Activated naive CD4-positive, alpha-beta T cell treated with anti-CD3 and anti-CD28 coated beads, Interleukin-2, amount 50 U/mL, for 72 hours (primary cell): Measurements from ENCODE around the gene SRGAP1. TPM values are rescaled to one million over a fixed set of nuclear protein-coding genes. Genes with fewer than 3 reads are reported as not detected.

Source experiments
- ATAC-seq, 2 donors: fragments of 150-1000 bp; cut with Tn5 transposase; 2 replicates each; pipeline ENCODE4 v1.10.0; 2021; ENCODE audit warnings: mild to moderate bottlenecking in 2 of 2, moderate library complexity in 2 of 2
- DNase-seq, 2 donors: peaks; one replicate each; pipeline ENCODE4 v3.0.0; 2021 to 2022; ENCODE audit warnings: low spot score in 2 of 2
- H3K27ac Mint-ChIP-seq, 2 donors: one replicate each; pipeline ENCODE4 v1.8.0; 2022; ENCODE audit warnings: mild to moderate bottlenecking in 2 of 2, mixed read lengths in 2 of 2
- H3K36me3 Mint-ChIP-seq, 2 donors: one replicate each; pipeline ENCODE4 v1.8.0; 2022; ENCODE audit warnings: mixed read lengths in 2 of 2
- H3K9me3 Mint-ChIP-seq, 2 donors: one replicate each; pipeline ENCODE4 v1.8.0; 2022; ENCODE audit warnings: mixed read lengths in 2 of 2
- total RNA-seq, 2 donors: library from RNA; stranded (reverse); gene quantifications; one replicate each; pipeline ENCODE4 v1.2.3, GENCODE V29; 2022

Gene SRGAP1
- total RNA-seq, 2 donors from 2014 or later, result 0.25 TPM; not detected in 1

- no peak for ATAC-seq
- Mint-ChIP-seq H3K9me3 (no peaks in the 10 kb centered on the region), H3K36me3 (no peaks in the 10 kb centered on the region), H3K27ac (no peak overlapping the region)
- no peak for DNase-seq
These were observed 114.5 kb downstream of the SRGAP1 start for GRCh38 chr12:63958876-63959580.

- Mint-ChIP-seq H3K36me3 (no peaks in the 10 kb centered on the region), H3K27ac (no peak overlapping the region), H3K9me3 (no peaks in the 10 kb centered on the region)
- no peak for ATAC-seq
- no peak for DNase-seq
These were observed 116.5 kb downstream of the SRGAP1 start for GRCh38 chr12:63961048-63961447.

- no peak for DNase-seq
- Mint-ChIP-seq H3K27ac (no peak overlapping the region), H3K9me3 (no peaks in the 10 kb centered on the region), H3K36me3 (no peaks in the 10 kb centered on the region)
- no peak for ATAC-seq
These were observed 117.0 kb downstream of the SRGAP1 start for GRCh38 chr12:63961543-63961942.

GRCh38 chr12:63963868-63964267 lies 119.4 kb downstream of the SRGAP1 start:
- DNase-seq, result no peak
- ATAC-seq, result no peak
- Mint-ChIP-seq H3K9me3 (no peaks in the 10 kb centered on the region), H3K27ac (no peak overlapping the region), H3K36me3 (no peaks in the 10 kb centered on the region)

GRCh38 chr12:63964301-63964700 lies 119.8 kb downstream of the SRGAP1 start:
- ATAC-seq (no peak), DNase-seq (no peak)
- H3K9me3 Mint-ChIP-seq, result no peaks in the 10 kb centered on the region
- H3K36me3 Mint-ChIP-seq, result no peaks in the 10 kb centered on the region
- no peak overlapping the region for H3K27ac Mint-ChIP-seq

- Mint-ChIP-seq H3K36me3 (no peaks in the 10 kb centered on the region), H3K9me3 (no peaks in the 10 kb centered on the region), H3K27ac (no peak overlapping the region)
- no peak for ATAC-seq
- no peak for DNase-seq
These were observed 121.6 kb downstream of the SRGAP1 start for GRCh38 chr12:63965936-63966605.

GRCh38 chr12:63966606-63966975 lies 122.1 kb downstream of the SRGAP1 start:
- no peak for DNase-seq
- no peak overlapping the region for H3K27ac Mint-ChIP-seq
- no peaks in the 10 kb centered on the region for H3K36me3 Mint-ChIP-seq
- no peak for ATAC-seq
- no peaks in the 10 kb centered on the region for H3K9me3 Mint-ChIP-seq

- no peak overlapping the region for H3K27ac Mint-ChIP-seq
- no peak for ATAC-seq
- no peak for DNase-seq
- H3K36me3 Mint-ChIP-seq, result no peaks in the 10 kb centered on the region
- H3K9me3 Mint-ChIP-seq, result no peaks in the 10 kb centered on the region
These were observed 123.1 kb downstream of the SRGAP1 start for GRCh38 chr12:63967358-63968145.

GRCh38 chr12:63968673-63969072 lies 124.2 kb downstream of the SRGAP1 start:
- no peak overlapping the region for H3K27ac Mint-ChIP-seq
- H3K36me3 Mint-ChIP-seq, result no peaks in the 10 kb centered on the region
- ATAC-seq, result no peak
- no peaks in the 10 kb centered on the region for H3K9me3 Mint-ChIP-seq
- DNase-seq, result no peak

- Mint-ChIP-seq H3K27ac (no peak overlapping the region), H3K36me3 (no peaks in the 10 kb centered on the region), H3K9me3 (no peaks in the 10 kb centered on the region)
- ATAC-seq (no peak), DNase-seq (no peak)
These were observed 132.4 kb downstream of the SRGAP1 start for GRCh38 chr12:63976902-63977395.

- DNase-seq (no peak), ATAC-seq (no peak)
- H3K36me3 Mint-ChIP-seq, result no peaks in the 10 kb centered on the region
- no peaks in the 10 kb centered on the region for H3K9me3 Mint-ChIP-seq
- H3K27ac Mint-ChIP-seq, result no peak overlapping the region
These were observed 132.9 kb downstream of the SRGAP1 start for GRCh38 chr12:63977441-63977840.

GRCh38 chr12:63978519-63978918 lies 134.0 kb downstream of the SRGAP1 start:
- DNase-seq (no peak), ATAC-seq (no peak)
- no peaks in the 10 kb centered on the region for H3K9me3 Mint-ChIP-seq
- no peaks in the 10 kb centered on the region for H3K36me3 Mint-ChIP-seq
- H3K27ac Mint-ChIP-seq, result no peak overlapping the region

GRCh38 chr12:63980211-63980610 lies 135.7 kb downstream of the SRGAP1 start:
- H3K36me3 Mint-ChIP-seq, result no peaks in the 10 kb centered on the region
- no peaks in the 10 kb centered on the region for H3K9me3 Mint-ChIP-seq

GRCh38 chr12:63981343-63981742 lies 136.8 kb downstream of the SRGAP1 start:
- DNase-seq (no peak), ATAC-seq (no peak)
- no peak overlapping the region for H3K27ac Mint-ChIP-seq
- no peaks in the 10 kb centered on the region for H3K36me3 Mint-ChIP-seq
- H3K9me3 Mint-ChIP-seq, result no peaks in the 10 kb centered on the region

More at GRCh38 chr12:63980211-63980610, 135.7 kb downstream of the SRGAP1 start:
- DNase-seq, result no peak
- no peak overlapping the region for H3K27ac Mint-ChIP-seq
- ATAC-seq, result no peak

GRCh38 chr12:63982604-63983295 lies 138.2 kb downstream of the SRGAP1 start:
- DNase-seq (no peak), ATAC-seq (no peak)
- H3K36me3 Mint-ChIP-seq, result no peaks in the 10 kb centered on the region
- H3K9me3 Mint-ChIP-seq, result no peaks in the 10 kb centered on the region
- H3K27ac Mint-ChIP-seq, result no peak overlapping the region

- H3K36me3 Mint-ChIP-seq, result no peaks in the 10 kb centered on the region
- H3K27ac Mint-ChIP-seq, result no peak overlapping the region
- no peaks in the 10 kb centered on the region for H3K9me3 Mint-ChIP-seq
- DNase-seq (no peak), ATAC-seq (no peak)
These were observed 141.0 kb downstream of the SRGAP1 start for GRCh38 chr12:63985456-63985855.

- no peak for ATAC-seq
- DNase-seq, result no peak
- H3K36me3 Mint-ChIP-seq, result no peaks in the 10 kb centered on the region
- no peak overlapping the region for H3K27ac Mint-ChIP-seq
- H3K9me3 Mint-ChIP-seq, result no peaks in the 10 kb centered on the region
These were observed 141.4 kb downstream of the SRGAP1 start for GRCh38 chr12:63985945-63986344.
